Heart left ventricle (tissue), 16 donors: Measurements from ENCODE around the gene ZNF593OS. TPM values are rescaled to one million over a fixed set of nuclear protein-coding genes. Genes with fewer than 3 reads are reported as not detected.

Experiments
- ATAC-seq, 4 donors: fragments of 200-7000 bp; cut with Tn5 transposase; one replicate each; pipeline ENCODE4 v1.9.1; 2020 to 2022; ENCODE audit warnings: moderate library complexity in 4 of 4, mild to moderate bottlenecking in 3 of 4, moderate number of reproducible peaks in 1 of 4
- DNase-seq, 5 donors: peaks; one replicate each; pipeline ENCODE4 v3.0.0-alpha.2; 2020
- H3K27ac ChIP-seq, 12 donors: fragments of 200-600 bp; sonication (generic) in 4 of 12; one replicate each; pipeline versions ENCODE4 v1.5.0 to v1.8.0; 2016 to 2022; ENCODE audit warnings: mild to moderate bottlenecking in 2 of 12
- H3K27me3 ChIP-seq, 9 donors: fragments of 200-600 bp; sonication (generic) in 2 of 9; one replicate each; pipeline versions ENCODE4 v1.5.1 to v1.8.0; 2016 to 2022; ENCODE audit warnings: mild to moderate bottlenecking in 3 of 9
- H3K36me3 ChIP-seq, 9 donors: fragments of 200-600 bp; sonication (generic) in 2 of 9; one replicate each; pipeline versions ENCODE4 v1.5.0 to v1.8.0; 2018 to 2022; ENCODE audit warnings: mild to moderate bottlenecking in 2 of 9
- H3K4me1 ChIP-seq, 12 donors: fragments of 200-600 bp; sonication (generic) in 4 of 12; one replicate each; pipeline versions ENCODE4 v1.5.0 to v1.8.0; 2016 to 2022; ENCODE audit warnings: mild to moderate bottlenecking in 3 of 12
- H3K4me3 ChIP-seq, 12 donors: fragments of 200-600 bp; sonication (generic) in 4 of 12; one replicate each; pipeline versions ENCODE4 v1.5.0 to v1.8.0; 2017 to 2022; ENCODE audit warnings: mild to moderate bottlenecking in 9 of 12, moderate library complexity in 4 of 12
- H3K9me3 ChIP-seq, 12 donors: fragments of 200-600 bp; sonication (generic) in 4 of 12; one replicate each; pipeline versions ENCODE4 v1.5.0 to v1.8.0; 2016 to 2022; ENCODE audit warnings: mild to moderate bottlenecking in 1 of 12
- POLR2A ChIP-seq, 2 donors: fragments of 450-650 bp; IDR thresholded peaks; one replicate each; pipeline ENCODE4 v1.6.1; 2017; ENCODE audit warnings: antibody characterized with exemption in 2 of 2, mild to moderate bottlenecking in 2 of 2, moderate library complexity in 2 of 2
- WGBS, 4 donors: extraction: QIAGEN DNeasy Blood & Tissue Kit in 2 of 4; methylation state at CpG; one replicate each; pipeline versions ENCODE4 v1.1.5 to v1.1.7; 2013 to 2018; 5-methylcytosine and 5-hydroxymethylcytosine counted together
- intact Hi-C, 10 donors: fragments of 100-400 bp; cut with DNase I; formaldehyde crosslinking; loops; one replicate each; pipeline versions ENCODE4 v1.11.1 to v1.14.2; 2022
- polyA plus RNA-seq, 2 donors: library from polyadenylated mRNA; stranded (reverse); fragments of 200-250 nt; gene quantifications; one replicate each; pipeline ENCODE4 v1.2.3, GENCODE V29; 2013
- total RNA-seq, 9 donors: library from RNA; depleted of rRNA in 2 of 9; stranded (reverse); fragments of >200 nt in 2 of 9; fragmentation: NEBNext Ultra II Directional in 3 of 9; extraction: Animal tissue kit (Norgen Biotek cat#: 25700) in 3 of 9; gene quantifications; one replicate each; pipeline versions ENCODE4 v1.1.0 to v1.2.4, GENCODE V29; 2016 to 2023
- TF ChIP-seq, protein P1 (sequence below), 12 donors: fragments of 200-600 bp; sonication (generic) in 4 of 12; IDR thresholded peaks; one replicate each; pipeline versions ENCODE4 v1.5.0 to v1.8.0; 2018 to 2022; ENCODE audit warnings: antibody characterized with exemption in 12 of 12, mild to moderate bottlenecking in 5 of 12
- donor health status: ischemic (EF 13 %, LVEDD 7.1; RV severe dilation, severe dysfunction).
- donor health status: healthy with polysubstance abuse.
- donor health status: DM: no; HTN: yes; CAD: no.
- donor health status: DM: no; HTN: no; CAD: no.
- donor health status: ischemic (EF 25% LVEDD 6.9; RV normal size, moderate dysfunction).
- donor health status: ischemic (EF 25% LVEDD 5.7; RV mildly dilated, moderate dysfunction).
- donor health status: healthy.
- donor health status: DM: yes; HTN: yes; CAD: no.
- donor health status: ischemic (EF 35%, LVEDD 5.7; RV mildly dilated, moderate dysfunction).
- donor health status: nonischemic (EF 11% LVEDD 7.7; RV severe dilation, severe dysfunction).
- donor health status: DM: yes; HTN: yes; CAD: no.
- donor health status: PGD.
- donor health status: ischemic (EF 29% LVEDD 5.4; RV normal size, mild dysfunction).
- donor health status: nonischemic (EF 23%, LVEDD 6.1; RV moderate dilation, normal function).

ZNF593OS gene
- total and polyA plus RNA-seq, 11 donors: not detected

GRCh38 chr1:26153966-26154532 lies 17.6 kb downstream of the ZNF593OS start:
- Histone ChIP-seq H3K27ac (peak overlapping the region in 6 of 12 donors; percentile 52 to 96 (median 88)), H3K4me3 (no peak overlapping the region), H3K36me3 (no peaks in the 10 kb centered on the region), H3K4me1 (peaks cover 6 to 53% (median 31%) of the 10 kb centered on the region in 12 donors), H3K9me3 (no peaks in the 10 kb centered on the region), H3K27me3 (peaks cover 0 to 18% (median 0%) of the 10 kb centered on the region in 9 donors)
- DNase-seq (no peak), ATAC-seq (no peak)
- intact Hi-C loops: loop anchor here in 1 of 10 donors (10.0 kb wide), 1 partner anchor 249 kb away; the partner anchor contains the start of gene STMN1
- WGBS, 4 donors: 54 to 65% (median 60%) methylated on average over 5 of the region's 5 CpGs
- no peak for TF ChIP-seq POLR2A (IDR thresholded peaks at IDR 0.05)
- TF ChIP-seq, protein P1, sequence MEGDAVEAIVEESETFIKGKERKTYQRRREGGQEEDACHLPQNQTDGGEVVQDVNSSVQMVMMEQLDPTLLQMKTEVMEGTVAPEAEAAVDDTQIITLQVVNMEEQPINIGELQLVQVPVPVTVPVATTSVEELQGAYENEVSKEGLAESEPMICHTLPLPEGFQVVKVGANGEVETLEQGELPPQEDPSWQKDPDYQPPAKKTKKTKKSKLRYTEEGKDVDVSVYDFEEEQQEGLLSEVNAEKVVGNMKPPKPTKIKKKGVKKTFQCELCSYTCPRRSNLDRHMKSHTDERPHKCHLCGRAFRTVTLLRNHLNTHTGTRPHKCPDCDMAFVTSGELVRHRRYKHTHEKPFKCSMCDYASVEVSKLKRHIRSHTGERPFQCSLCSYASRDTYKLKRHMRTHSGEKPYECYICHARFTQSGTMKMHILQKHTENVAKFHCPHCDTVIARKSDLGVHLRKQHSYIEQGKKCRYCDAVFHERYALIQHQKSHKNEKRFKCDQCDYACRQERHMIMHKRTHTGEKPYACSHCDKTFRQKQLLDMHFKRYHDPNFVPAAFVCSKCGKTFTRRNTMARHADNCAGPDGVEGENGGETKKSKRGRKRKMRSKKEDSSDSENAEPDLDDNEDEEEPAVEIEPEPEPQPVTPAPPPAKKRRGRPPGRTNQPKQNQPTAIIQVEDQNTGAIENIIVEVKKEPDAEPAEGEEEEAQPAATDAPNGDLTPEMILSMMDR (IDR thresholded peaks at IDR 0.05): no peak

- Histone ChIP-seq H3K36me3 (no peaks in the 10 kb centered on the region), H3K27ac (no peak overlapping the region), H3K4me1 (peaks cover 0 to 11% (median 0%) of the 10 kb centered on the region in 12 donors), H3K4me3 (no peak overlapping the region), H3K9me3 (no peaks in the 10 kb centered on the region), H3K27me3 (no peaks in the 10 kb centered on the region)
- no peak for DNase-seq
- ATAC-seq: no peak
- intact Hi-C loops: loop anchor here in 5 of 10 donors (5.0 kb wide), 2 partner anchors 42 to 112 kb away; no protein-coding TSS in a partner anchor
- TF ChIP-seq POLR2A (IDR thresholded peaks at IDR 0.05): no peak
- TF ChIP-seq, protein P1 (IDR thresholded peaks at IDR 0.05): no peak
Observed at GRCh38 chr1:26148887-26149286, 22.7 kb downstream of the ZNF593OS start.

DNA sequence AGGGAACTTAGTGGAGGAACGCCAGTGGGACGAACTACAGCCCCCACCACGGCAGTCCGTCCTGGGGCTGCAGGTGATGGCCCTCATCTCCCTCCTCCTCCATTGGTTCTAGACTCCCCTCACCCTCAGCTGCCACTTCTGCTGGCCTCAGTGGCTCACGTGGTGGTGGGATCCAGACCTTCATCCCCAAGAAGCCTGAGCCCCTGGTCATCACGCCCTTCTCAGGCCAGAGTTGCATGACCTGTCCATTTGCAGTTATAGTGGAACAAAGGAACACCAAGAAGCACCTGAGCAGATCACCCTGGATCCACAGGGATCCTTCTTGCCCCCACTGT lies 25.7 kb downstream of the ZNF593OS start:
- Histone ChIP-seq H3K27ac (no peak overlapping the region), H3K27me3 (no peaks in the 10 kb centered on the region), H3K4me1 (peaks cover 0 to 10% (median 0%) of the 10 kb centered on the region in 12 donors), H3K9me3 (no peaks in the 10 kb centered on the region), H3K4me3 (no peak overlapping the region), H3K36me3 (no peaks in the 10 kb centered on the region)
- WGBS, 4 donors: 39 to 51% (median 48%) methylated on average over 6 of the region's 6 CpGs
- intact Hi-C loops: loop anchor here (1.0 to 5.0 kb wide), 7 partner anchors 39 to 111 kb away; no protein-coding TSS in a partner anchor
- ATAC-seq (no peak), DNase-seq (no peak)
- TF ChIP-seq, protein P1 (IDR thresholded peaks at IDR 0.05): no peak

GRCh38 chr1:26145041-26145959 lies 26.3 kb downstream of the ZNF593OS start:
- no peaks in the 10 kb centered on the region for H3K9me3 ChIP-seq
- ATAC-seq (peak; percentile 82 to 96 (median 94)), DNase-seq (peak; percentile 77 to 83 (median 80))
- intact Hi-C loops: loop anchor here (1.0 to 5.0 kb wide), 7 partner anchors 38 to 110 kb away; no protein-coding TSS in a partner anchor
- H3K36me3 ChIP-seq: no peaks in the 10 kb centered on the region
- TF ChIP-seq POLR2A (IDR thresholded peaks at IDR 0.05): no peak
- TF ChIP-seq, protein P1 (IDR thresholded peaks at IDR 0.05): peak; percentile 71 to 89 (median 80)
- no peak overlapping the region for H3K27ac ChIP-seq
- H3K4me1 ChIP-seq: peaks cover 0 to 10% (median 0%) of the 10 kb centered on the region in 12 donors
- WGBS, 4 donors: 27 to 31% (median 30%) methylated on average over 17 to 19 of the region's 19 CpGs
- no peaks in the 10 kb centered on the region for H3K27me3 ChIP-seq
- H3K4me3 ChIP-seq: no peak overlapping the region
